Epithelial cell of esophagus (primary cell): ENCODE data around the gene BLTP3B.
"Not testable (repeated sequence)": the region's sequence is repeated elsewhere in the genome, so short reads cannot be mapped to it uniquely, and the experiment has no call there.

Experiments used
- DNase-seq: peaks from one replicate; pipeline ENCODE4 v3.0.0; 2010; ENCODE audit warnings: low read depth
- H3K4me3 ChIP-seq: 2 replicates; pipeline ENCODE4 v1.5.1; 2011; ENCODE audit warnings: mild to moderate bottlenecking, low read length, control low read depth
- CTCF ChIP-seq: IDR thresholded peaks from 2 replicates; pipeline ENCODE4 v1.5.1; 2011; ENCODE audit warnings: low read depth, mild to moderate bottlenecking, low read length, control low read depth, inconsistent platforms; ENCODE audit not compliant: insufficient read depth; ENCODE audit errors: missing control alignments

The BLTP3B gene

GRCh38 chr12:100185361-100185894 is 42.8 kb upstream of the BLTP3B start:
- no peak overlapping the region for H3K4me3 ChIP-seq
- no peak for TF ChIP-seq CTCF
- DNase-seq: peak; percentile 13

- no peak overlapping the region for H3K4me3 ChIP-seq
- no peak for TF ChIP-seq CTCF
- DNase-seq: no peak
These were observed 42.0 kb upstream of the BLTP3B start for GRCh38 chr12:100184549-100185145.

GRCh38 chr12:100179252-100179651 is 36.6 kb upstream of the BLTP3B start:
- H3K4me3 ChIP-seq: no peak overlapping the region
- no peak for DNase-seq
- TF ChIP-seq CTCF: no peak

GRCh38 chr12:100176493-100176892 is 33.8 kb upstream of the BLTP3B start:
- DNase-seq, H3K4me3 ChIP-seq: not testable (repeated sequence)

GRCh38 chr12:100174495-100174894 is 31.8 kb upstream of the BLTP3B start:
- H3K4me3 ChIP-seq: no peak overlapping the region
- TF ChIP-seq CTCF: no peak
- peak; percentile 66 for DNase-seq

GRCh38 chr12:100173111-100173510 is 30.4 kb upstream of the BLTP3B start:
- no peak for DNase-seq
- H3K4me3 ChIP-seq: no peak overlapping the region
- TF ChIP-seq CTCF: no peak

- DNase-seq: no peak
- no peak overlapping the region for H3K4me3 ChIP-seq
- no peak for TF ChIP-seq CTCF
These were observed 28.6 kb upstream of the BLTP3B start for GRCh38 chr12:100171248-100171647.
